HUES6 (cell line): ENCODE results near the gene COL25A1.

ENCODE experiments used
- H3K27ac ChIP-seq: 2 replicates; pipeline ENCODE4 v1.7.0; 2013; ENCODE audit warnings: low read depth, mild to moderate bottlenecking, low read length, inconsistent platforms
- H3K27me3 ChIP-seq: 2 replicates; pipeline ENCODE4 v1.6.1; 2013; ENCODE audit warnings: low read length; ENCODE audit not compliant: control insufficient read depth, insufficient read depth
- H3K36me3 ChIP-seq: 2 replicates; pipeline ENCODE4 v1.6.1; 2013; ENCODE audit warnings: low read length; ENCODE audit not compliant: control insufficient read depth, insufficient read depth
- H3K4me1 ChIP-seq: 2 replicates; pipeline ENCODE4 v1.6.1; 2013; ENCODE audit warnings: low read length; ENCODE audit not compliant: control insufficient read depth, insufficient read depth
- H3K4me3 ChIP-seq: 2 replicates; pipeline ENCODE4 v1.5.1; 2013; ENCODE audit warnings: low read depth, low read length
- H3K9ac ChIP-seq: one replicate; pipeline ENCODE4 v1.6.1; 2013; ENCODE audit warnings: mild to moderate bottlenecking, low read length
- H3K9me3 ChIP-seq: 2 replicates; pipeline ENCODE4 v1.6.1; 2013; ENCODE audit warnings: low read depth, low read length; ENCODE audit not compliant: control insufficient read depth, insufficient read depth

The COL25A1 gene

GRCh38 chr4:109302361-109303139 is at the start of gene COL25A1:
COL25A1 (minus strand) TSS chr4:109302658.
- Histone ChIP-seq H3K27me3 (peaks cover 40% of the 10 kb centered on the region), H3K36me3 (no peaks in the 10 kb centered on the region), H3K9ac (peak within 1 kb of the TSS; percentile 78), H3K4me1 (peaks cover 16% of the 10 kb centered on the region), H3K4me3 (peak within 1 kb of the TSS; percentile 75), H3K27ac (no peak within 1 kb of the TSS), H3K9me3 (no peaks in the 10 kb centered on the region)

DNA sequence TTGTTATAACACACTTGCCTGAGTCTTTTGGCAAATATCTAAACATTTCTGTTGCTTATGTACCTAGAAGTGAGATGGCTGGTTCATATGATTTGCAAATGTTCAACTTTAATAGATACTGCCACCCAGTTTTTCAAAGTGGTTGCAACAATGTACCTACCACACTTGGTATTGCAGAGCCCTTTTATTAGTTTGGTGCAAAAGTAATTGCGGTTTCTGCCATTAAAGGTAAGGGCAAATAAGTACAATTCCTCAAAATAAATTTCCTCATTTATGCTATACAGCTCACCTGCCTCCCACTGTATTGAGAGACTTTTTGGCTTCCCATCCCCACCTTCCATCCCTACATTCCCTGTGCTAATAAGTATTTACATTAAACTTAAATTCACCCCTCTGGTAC is 47.7 kb upstream of the COL25A1 start:
- Histone ChIP-seq H3K4me3 (no peak overlapping the region), H3K36me3 (no peaks in the 10 kb centered on the region), H3K4me1 (no peaks in the 10 kb centered on the region), H3K9me3 (peaks cover 5% of the 10 kb centered on the region; the same call in 1 of the 2 replicates), H3K27me3 (no peaks in the 10 kb centered on the region), H3K27ac (no peak overlapping the region), H3K9ac (no peak overlapping the region)

- Histone ChIP-seq H3K36me3 (no peaks in the 10 kb centered on the region), H3K9ac (no peak overlapping the region), H3K27me3 (no peaks in the 10 kb centered on the region), H3K27ac (no peak overlapping the region), H3K4me3 (no peak overlapping the region), H3K9me3 (peaks cover 10% of the 10 kb centered on the region; the same call in 1 of the 2 replicates), H3K4me1 (no peaks in the 10 kb centered on the region)
Observed at GRCh38 chr4:109334129-109335105, 32.0 kb upstream of the COL25A1 start.

DNA sequence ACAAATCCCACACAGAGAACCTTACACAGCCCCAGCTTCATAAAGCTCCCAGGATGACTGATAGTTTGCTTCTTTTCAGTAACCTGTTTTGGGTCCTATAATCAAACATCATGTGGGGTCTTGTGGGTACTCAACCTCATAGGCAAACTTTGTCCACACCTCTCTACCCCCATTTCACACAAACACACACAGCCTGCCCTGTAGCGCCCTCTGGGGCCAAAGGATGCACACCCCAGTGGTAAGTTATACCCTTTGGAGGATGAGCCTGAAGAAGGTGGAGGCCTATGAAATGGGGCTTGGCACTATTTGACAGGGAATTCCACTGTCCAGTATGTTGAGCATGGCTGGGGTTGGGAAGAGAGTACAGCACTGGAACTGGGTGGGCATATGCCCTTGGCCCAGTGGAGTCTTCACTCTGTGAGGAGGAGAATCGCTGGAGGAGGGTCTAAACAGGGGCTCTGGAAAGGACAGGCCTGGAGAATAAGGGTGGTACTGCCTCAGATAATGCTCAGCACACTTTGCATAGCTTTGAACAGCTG is 30.5 kb upstream of the COL25A1 start:
- no peak overlapping the region for H3K4me3 ChIP-seq
- no peak overlapping the region for H3K27ac ChIP-seq
- H3K36me3 ChIP-seq: no peaks in the 10 kb centered on the region
- no peaks in the 10 kb centered on the region for H3K9me3 ChIP-seq
- no peaks in the 10 kb centered on the region for H3K27me3 ChIP-seq
- H3K9ac ChIP-seq: no peak overlapping the region
- H3K4me1 ChIP-seq: no peaks in the 10 kb centered on the region

- H3K27me3 ChIP-seq: no peaks in the 10 kb centered on the region
- H3K4me3 ChIP-seq: no peak overlapping the region
- H3K4me1 ChIP-seq: no peaks in the 10 kb centered on the region
- no peak overlapping the region for H3K9ac ChIP-seq
- peaks cover 22% of the 10 kb centered on the region for H3K9me3 ChIP-seq
- H3K36me3 ChIP-seq: no peaks in the 10 kb centered on the region
- H3K27ac ChIP-seq: no peak overlapping the region
Observed at GRCh38 chr4:109327641-109328040, 25.2 kb upstream of the COL25A1 start.

DNA sequence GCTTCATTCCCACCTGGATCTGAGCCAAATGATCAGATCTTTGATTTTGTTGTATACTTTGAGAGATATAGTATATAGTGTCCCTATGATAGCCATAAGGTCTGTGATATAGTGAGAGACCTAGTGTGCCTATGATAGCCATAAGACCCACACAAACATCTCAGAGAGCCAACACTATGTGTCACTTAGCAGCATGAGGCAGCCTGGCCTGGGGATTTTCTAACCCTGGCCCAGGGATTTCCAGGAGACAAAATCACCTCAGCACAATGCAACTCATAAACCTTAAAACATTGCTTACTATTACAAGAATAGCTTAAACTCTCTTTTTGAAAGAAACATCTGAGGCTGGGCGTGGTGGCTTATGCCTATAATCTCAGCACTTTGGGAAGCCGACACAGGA is 23.2 kb upstream of the COL25A1 start:
- peaks cover 36% of the 10 kb centered on the region for H3K9me3 ChIP-seq
- H3K9ac ChIP-seq: no peak overlapping the region
- no peak overlapping the region for H3K4me3 ChIP-seq
- no peaks in the 10 kb centered on the region for H3K36me3 ChIP-seq
- H3K27ac ChIP-seq: no peak overlapping the region
- H3K27me3 ChIP-seq: no peaks in the 10 kb centered on the region
- H3K4me1 ChIP-seq: no peaks in the 10 kb centered on the region

GRCh38 chr4:109323348-109323747 is 20.9 kb upstream of the COL25A1 start:
- H3K9ac ChIP-seq: no peak overlapping the region
- H3K9me3 ChIP-seq: peaks cover 36% of the 10 kb centered on the region
- H3K4me3 ChIP-seq: no peak overlapping the region
- no peaks in the 10 kb centered on the region for H3K36me3 ChIP-seq
- H3K27me3 ChIP-seq: no peaks in the 10 kb centered on the region
- H3K27ac ChIP-seq: no peak overlapping the region
- no peaks in the 10 kb centered on the region for H3K4me1 ChIP-seq

DNA sequence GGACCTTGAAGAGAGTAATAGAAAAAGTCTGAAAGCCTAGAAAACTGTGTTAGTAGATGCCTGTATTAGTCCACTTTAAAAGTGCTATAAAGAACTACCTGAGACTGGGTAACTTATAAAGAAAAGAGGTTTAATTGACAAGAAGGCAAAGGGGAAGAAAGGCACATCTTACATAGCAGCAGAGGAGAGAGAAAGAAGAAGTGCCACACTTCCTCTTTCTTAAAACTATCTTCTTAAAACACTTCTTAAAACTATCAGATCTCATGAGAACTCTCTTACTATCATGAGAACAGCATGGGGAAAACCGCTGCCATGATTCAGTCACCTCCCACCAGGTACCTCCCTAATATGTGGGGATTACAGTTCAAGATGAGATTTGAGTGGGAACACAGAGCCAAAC is 18.8 kb upstream of the COL25A1 start:
- Histone ChIP-seq H3K9me3 (peaks cover 36% of the 10 kb centered on the region), H3K9ac (no peak overlapping the region), H3K27ac (no peak overlapping the region), H3K27me3 (no peaks in the 10 kb centered on the region), H3K36me3 (no peaks in the 10 kb centered on the region), H3K4me1 (no peaks in the 10 kb centered on the region), H3K4me3 (no peak overlapping the region)

GRCh38 chr4:109319684-109320083 is 17.2 kb upstream of the COL25A1 start:
- no peak overlapping the region for H3K9ac ChIP-seq
- no peaks in the 10 kb centered on the region for H3K4me1 ChIP-seq
- H3K36me3 ChIP-seq: no peaks in the 10 kb centered on the region
- H3K9me3 ChIP-seq: peaks cover 34% of the 10 kb centered on the region
- no peak overlapping the region for H3K4me3 ChIP-seq
- H3K27me3 ChIP-seq: no peaks in the 10 kb centered on the region
- H3K27ac ChIP-seq: no peak overlapping the region

DNA sequence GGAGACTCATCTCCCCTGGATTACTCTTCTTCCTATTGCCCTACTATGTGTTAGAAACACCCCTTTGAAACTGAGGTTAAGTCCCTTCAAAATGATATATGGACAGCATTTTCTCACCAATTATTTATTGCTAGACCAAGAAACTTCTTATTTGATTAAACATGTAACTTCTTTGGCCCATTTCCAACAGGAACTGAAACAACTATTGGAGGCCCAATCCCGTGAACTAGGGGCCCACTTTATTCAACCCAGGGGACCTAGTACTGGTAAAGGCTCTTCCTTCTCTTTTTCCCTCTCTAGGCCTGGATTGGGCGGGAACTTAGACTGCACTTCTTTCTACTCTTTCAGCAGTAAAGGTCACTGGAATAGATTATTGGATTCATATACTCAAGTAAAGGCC is 16.7 kb upstream of the COL25A1 start:
- H3K36me3 ChIP-seq: no peaks in the 10 kb centered on the region
- no peak overlapping the region for H3K4me3 ChIP-seq
- no peaks in the 10 kb centered on the region for H3K27me3 ChIP-seq
- H3K9me3 ChIP-seq: peaks cover 28% of the 10 kb centered on the region
- no peak overlapping the region for H3K27ac ChIP-seq
- no peaks in the 10 kb centered on the region for H3K4me1 ChIP-seq
- no peak overlapping the region for H3K9ac ChIP-seq

- Histone ChIP-seq H3K9ac (no peak overlapping the region), H3K27me3 (no peaks in the 10 kb centered on the region), H3K4me3 (no peak overlapping the region), H3K36me3 (no peaks in the 10 kb centered on the region), H3K9me3 (peaks cover 22% of the 10 kb centered on the region; the same call in 1 of the 2 replicates), H3K4me1 (no peaks in the 10 kb centered on the region), H3K27ac (no peak overlapping the region)
Observed at GRCh38 chr4:109315818-109316217, 13.4 kb upstream of the COL25A1 start.
